CD4-positive, alpha-beta memory T cell (primary cell): ENCODE results near the gene ARID1B. TPM values are rescaled to one million over a fixed set of nuclear protein-coding genes. Genes with fewer than 3 reads are reported as not detected.
A peak's percentile ranks its signal among the peaks of the same experiment; 100 is the strongest.

ENCODE experiments used
- CTCF ChIA-PET: fragments of 350-600 bp; sonication (Branson Sonifier 250); formaldehyde crosslinking; loops from one replicate; lab custom pipeline; 2021; ENCODE audit warnings: inconsistent platforms; ENCODE audit not compliant: partially characterized antibody; lab: Charles Lee
- POLR2A ChIA-PET: fragments of 350-600 bp; sonication (Branson Sonifier 250); formaldehyde crosslinking; loops from one replicate; lab custom pipeline; 2021; ENCODE audit not compliant: partially characterized antibody; lab: Charles Lee
- DNase-seq, 5 donors: peaks; one replicate each; pipeline versions ENCODE4 v3.0.0 to v3.0.0-alpha.2; 2020 to 2022; ENCODE audit warnings: mixed read lengths in 1 of 5
- H3K27ac ChIP-seq: one replicate; pipeline ENCODE4 v1.7.0; 2013; ENCODE audit warnings: low read depth, low read length
- H3K27me3 ChIP-seq: 2 replicates; pipeline ENCODE4 v1.7.0; 2013; ENCODE audit warnings: mild to moderate bottlenecking, low read length, moderate library complexity; ENCODE audit not compliant: insufficient read depth
- H3K36me3 ChIP-seq: 2 replicates; pipeline ENCODE4 v1.7.0; 2013; ENCODE audit warnings: mild to moderate bottlenecking, low read length, moderate library complexity; ENCODE audit not compliant: insufficient read depth
- H3K4me1 ChIP-seq: 2 replicates; pipeline ENCODE4 v1.7.0; 2013; ENCODE audit warnings: mild to moderate bottlenecking, low read length, moderate library complexity; ENCODE audit not compliant: insufficient read depth
- H3K4me3 ChIP-seq, 2 donors: one replicate each; pipeline ENCODE4 v1.7.0; 2013; ENCODE audit warnings: low read length in 2 of 2, mild to moderate bottlenecking in 1 of 2
- H3K9me3 ChIP-seq, 2 donors: one replicate each; pipeline ENCODE4 v1.7.0; 2013; ENCODE audit warnings: low read length in 2 of 2, control low read depth in 1 of 2; ENCODE audit not compliant: control insufficient read depth in 1 of 2
- H3K27ac Mint-ChIP-seq, 7 donors: one replicate each; pipeline ENCODE4 v1.8.0; 2020 to 2021; ENCODE audit warnings: mixed read lengths in 7 of 7, mild to moderate bottlenecking in 6 of 7, inconsistent platforms in 3 of 7, moderate library complexity in 3 of 7
- H3K27me3 Mint-ChIP-seq, 2 donors: one replicate each; pipeline ENCODE4 v1.8.0; 2020 to 2021; ENCODE audit warnings: mixed read lengths in 2 of 2
- H3K36me3 Mint-ChIP-seq, 2 donors: one replicate each; pipeline ENCODE4 v1.8.0; 2020 to 2021; ENCODE audit warnings: mixed read lengths in 2 of 2, inconsistent platforms in 1 of 2, mild to moderate bottlenecking in 1 of 2
- H3K4me1 Mint-ChIP-seq, 4 donors: one replicate each; pipeline ENCODE4 v1.8.0; 2020 to 2021; ENCODE audit warnings: mixed read lengths in 4 of 4, mild to moderate bottlenecking in 1 of 4
- H3K4me3 Mint-ChIP-seq, 8 donors: one replicate each; pipeline ENCODE4 v1.8.0; 2020 to 2021; ENCODE audit warnings: mixed read lengths in 8 of 8, mild to moderate bottlenecking in 7 of 8, moderate library complexity in 6 of 8, inconsistent platforms in 3 of 8
- H3K9me3 Mint-ChIP-seq, 8 donors: one replicate each; pipeline ENCODE4 v1.8.0; 2020 to 2021; ENCODE audit warnings: mixed read lengths in 8 of 8, mild to moderate bottlenecking in 5 of 8, inconsistent platforms in 3 of 8, moderate library complexity in 1 of 8
- intact Hi-C: fragments of 100-400 bp; cut with micrococcal nuclease; formaldehyde crosslinking; loops from one replicate; pipeline ENCODE4 v1.15.1; 2023
- polyA plus RNA-seq, 2 donors: library from polyadenylated mRNA; unstranded; fragments of 300-500 nt; fragmentation: Illumina TruSeq; gene quantifications; one replicate each; pipeline ENCODE4 v1.2.3, GENCODE V29; 2021
- total RNA-seq, 2 experiments: library from RNA; stranded (reverse); gene quantifications; one replicate each; pipeline ENCODE4 v1.2.3, GENCODE V29; 2021

ARID1B gene
- total and polyA plus RNA-seq, 4 experiments from 2014 or later: 5.4 to 131 (median 72.4) TPM

DNA sequence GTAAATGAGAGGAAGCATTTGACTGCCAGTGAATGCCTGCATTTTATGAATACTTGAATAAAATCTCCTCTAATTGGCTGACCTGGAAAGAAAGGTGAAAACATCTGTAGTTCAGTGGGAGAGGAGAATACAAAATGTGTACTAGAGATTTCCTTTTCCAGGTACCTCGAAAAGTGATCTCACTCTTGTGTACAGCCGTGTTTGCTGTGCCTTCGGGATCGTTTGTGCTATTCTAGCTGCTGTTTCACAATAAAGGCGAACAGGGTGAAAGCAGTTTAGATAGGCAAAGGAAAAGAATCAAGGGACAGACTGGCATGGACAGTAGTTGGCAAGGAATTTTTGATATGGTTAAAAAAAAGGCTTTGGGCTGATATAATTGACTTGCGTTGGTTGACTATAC, 112.3 kb downstream of the ARID1B start:
- Mint-ChIP-seq H3K9me3 (no peaks in the 10 kb centered on the region), H3K27ac (no peak overlapping the region), H3K27me3 (no peaks in the 10 kb centered on the region), H3K4me3 (no peak overlapping the region), H3K4me1 (peaks cover 45 to 82% (median 67%) of the 10 kb centered on the region in 4 donors), H3K36me3 (peaks cover 3 to 6% of the 10 kb centered on the region in 2 donors)
- intact Hi-C loops: no loop called here
- CTCF ChIA-PET: interaction anchor here (0.9 to 1.7 kb wide), 3 partner anchors 9 to 14 kb away, joined by 3 to 4 read pairs (median 4); no protein-coding TSS in a partner anchor
- Histone ChIP-seq H3K36me3 (no peaks in the 10 kb centered on the region), H3K4me3 (no peak overlapping the region), H3K9me3 (no peaks in the 10 kb centered on the region), H3K27ac (no peak overlapping the region), H3K27me3 (no peaks in the 10 kb centered on the region), H3K4me1 (peaks cover 30% of the 10 kb centered on the region)
- DNase-seq: no peak
- POLR2A ChIA-PET: no interaction called here

GRCh38 chr6:156889986-156890385, 112.8 kb downstream of the ARID1B start:
- H3K4me3 ChIP-seq: no peak overlapping the region
- H3K27me3 ChIP-seq: no peaks in the 10 kb centered on the region
- Mint-ChIP-seq H3K9me3 (no peaks in the 10 kb centered on the region), H3K27ac (no peak overlapping the region), H3K27me3 (no peaks in the 10 kb centered on the region), H3K36me3 (peaks cover 3 to 6% of the 10 kb centered on the region in 2 donors), H3K4me3 (no peak overlapping the region), H3K4me1 (peaks cover 47 to 82% (median 68%) of the 10 kb centered on the region in 4 donors)
- peaks cover 25% of the 10 kb centered on the region for H3K4me1 ChIP-seq
- no peak for DNase-seq
- intact Hi-C loops: no loop called here
- H3K9me3 ChIP-seq: no peaks in the 10 kb centered on the region
- POLR2A ChIA-PET: no interaction called here
- H3K27ac ChIP-seq: no peak overlapping the region
- CTCF ChIA-PET: interaction anchor here (0.9 to 1.7 kb wide), 2 partner anchors 10 to 13 kb away, joined by 4 read pairs; no protein-coding TSS in a partner anchor
- H3K36me3 ChIP-seq: no peaks in the 10 kb centered on the region

GRCh38 chr6:156890627-156891314, 113.6 kb downstream of the ARID1B start:
- H3K4me1 Mint-ChIP-seq: peaks cover 42 to 81% (median 66%) of the 10 kb centered on the region in 4 donors
- no peak overlapping the region for H3K4me3 ChIP-seq
- H3K27me3 ChIP-seq: no peaks in the 10 kb centered on the region
- CTCF ChIA-PET: interaction anchor here (1.7 kb wide), 1 partner anchor 13 kb away, joined by 4 read pairs; no protein-coding TSS in a partner anchor
- H3K36me3 Mint-ChIP-seq: peaks cover 3 to 6% of the 10 kb centered on the region in 2 donors
- no peaks in the 10 kb centered on the region for H3K9me3 Mint-ChIP-seq
- no peak for DNase-seq
- POLR2A ChIA-PET: no interaction called here
- peak overlapping the region in 1 of 7 donors; percentile 59 for H3K27ac Mint-ChIP-seq
- no peak overlapping the region for H3K4me3 Mint-ChIP-seq
- no peaks in the 10 kb centered on the region for H3K27me3 Mint-ChIP-seq
- H3K9me3 ChIP-seq: no peaks in the 10 kb centered on the region
- no peaks in the 10 kb centered on the region for H3K36me3 ChIP-seq
- intact Hi-C loops: no loop called here
- H3K27ac ChIP-seq: no peak overlapping the region
- H3K4me1 ChIP-seq: peaks cover 18% of the 10 kb centered on the region

DNA sequence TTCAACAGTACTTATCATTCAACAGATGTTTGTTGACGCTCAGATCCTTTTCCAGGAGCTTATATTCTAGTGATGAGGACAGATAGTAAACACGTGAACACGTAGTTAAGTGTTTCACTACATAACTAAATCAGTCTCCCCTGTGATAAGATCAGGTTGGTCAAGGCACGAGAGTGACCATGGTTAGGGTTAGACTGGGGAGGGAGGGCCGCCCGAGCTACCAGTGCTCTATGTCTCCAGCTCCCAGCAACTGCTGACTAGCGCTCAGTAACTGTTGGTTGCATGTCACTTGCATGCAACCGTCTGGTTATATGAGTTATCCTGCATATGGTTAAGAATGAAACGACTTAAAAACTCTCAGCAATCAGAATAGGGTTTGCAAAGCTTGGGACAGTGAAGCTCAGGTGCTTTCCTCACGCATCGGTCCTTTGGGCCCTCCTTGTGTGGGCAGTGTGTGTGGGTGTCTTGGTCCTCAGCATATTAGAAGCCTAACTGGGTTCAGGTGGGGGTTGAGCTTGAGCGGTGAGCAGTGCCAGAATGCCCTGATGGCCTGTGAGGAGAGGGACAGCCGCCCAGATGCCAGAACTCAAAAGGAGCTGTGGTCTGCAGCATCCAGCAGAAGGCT, 120.8 kb downstream of the ARID1B start:
- Histone ChIP-seq H3K9me3 (no peaks in the 10 kb centered on the region), H3K4me1 (peaks cover 38% of the 10 kb centered on the region), H3K4me3 (no peak overlapping the region), H3K36me3 (no peaks in the 10 kb centered on the region), H3K27ac (no peak overlapping the region), H3K27me3 (no peaks in the 10 kb centered on the region)
- peaks cover 53 to 80% (median 65%) of the 10 kb centered on the region in 4 donors for H3K4me1 Mint-ChIP-seq
- peaks cover 7 to 8% of the 10 kb centered on the region in 2 donors for H3K36me3 Mint-ChIP-seq
- peak overlapping the region in 1 of 7 donors; percentile 8 for H3K27ac Mint-ChIP-seq
- DNase-seq: no peak
- no peaks in the 10 kb centered on the region for H3K9me3 Mint-ChIP-seq
- H3K4me3 Mint-ChIP-seq: peak overlapping the region in 3 of 8 donors; percentile 13 to 39 (median 27)
- intact Hi-C loops: no loop called here
- H3K27me3 Mint-ChIP-seq: no peaks in the 10 kb centered on the region
- ChIA-PET CTCF (interaction anchor here (1.0 kb wide), 1 partner anchor 10 kb away, joined by 3 read pairs; no protein-coding TSS in a partner anchor), POLR2A (interaction anchor here (1.4 kb wide), 1 partner anchor 122 kb away, joined by 3 read pairs; the partner anchor contains the start of gene ARID1B)

- no peaks in the 10 kb centered on the region for H3K9me3 Mint-ChIP-seq
- DNase-seq: no peak
- H3K4me1 Mint-ChIP-seq: peaks cover 48 to 75% (median 60%) of the 10 kb centered on the region in 4 donors
- intact Hi-C loops: no loop called here
- H3K4me3 ChIP-seq: no peak overlapping the region
- H3K27ac ChIP-seq: no peak overlapping the region
- no peaks in the 10 kb centered on the region for H3K36me3 ChIP-seq
- peaks cover 34% of the 10 kb centered on the region for H3K4me1 ChIP-seq
- POLR2A ChIA-PET: interaction anchor here (0.7 kb wide), 1 partner anchor 123 kb away, joined by 3 read pairs; no protein-coding TSS in a partner anchor
- H3K4me3 Mint-ChIP-seq: peak overlapping the region in 1 of 8 donors; percentile 61
- CTCF ChIA-PET: no interaction called here
- peaks cover 8 to 11% of the 10 kb centered on the region in 2 donors for H3K36me3 Mint-ChIP-seq
- H3K27me3 Mint-ChIP-seq: no peaks in the 10 kb centered on the region
- H3K9me3 ChIP-seq: no peaks in the 10 kb centered on the region
- H3K27ac Mint-ChIP-seq: no peak overlapping the region
- no peaks in the 10 kb centered on the region for H3K27me3 ChIP-seq
These were observed 121.9 kb downstream of the ARID1B start for GRCh38 chr6:156899071-156899470.

DNA sequence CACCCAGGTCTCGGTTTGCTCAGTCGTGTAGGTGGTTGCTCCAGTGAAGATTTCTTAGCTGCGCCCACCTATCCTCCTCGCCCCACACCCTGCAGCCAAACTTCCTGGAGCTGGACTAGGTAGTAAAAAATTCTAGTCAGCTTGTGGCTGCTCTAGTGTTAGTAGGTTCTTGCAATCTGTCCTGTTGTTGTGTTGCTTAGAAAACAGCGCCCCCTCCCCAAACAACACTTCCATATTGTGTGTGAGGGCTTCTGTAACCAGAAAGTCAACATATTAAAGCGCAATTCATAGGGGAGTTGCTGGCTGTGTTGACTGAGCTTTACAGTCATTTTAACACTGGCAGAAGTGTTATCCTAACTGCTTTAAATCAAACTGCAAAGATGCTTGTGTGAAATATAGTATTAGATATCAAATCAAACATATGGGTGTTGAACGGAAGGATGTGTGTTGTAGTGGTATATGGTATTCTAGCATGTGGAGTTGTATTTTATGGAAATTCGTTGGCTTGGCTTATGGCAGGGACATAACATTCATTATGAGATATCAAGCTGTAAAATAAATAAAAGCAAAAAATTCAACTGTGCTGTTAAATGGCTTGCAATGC, 122.5 kb downstream of the ARID1B start:
- DNase-seq: no peak
- Mint-ChIP-seq H3K36me3 (peaks cover 8 to 11% of the 10 kb centered on the region in 2 donors), H3K27ac (peak overlapping the region in 4 of 7 donors; percentile 1 to 38 (median 2)), H3K27me3 (no peaks in the 10 kb centered on the region), H3K4me1 (peaks cover 46 to 73% (median 56%) of the 10 kb centered on the region in 4 donors), H3K9me3 (no peaks in the 10 kb centered on the region), H3K4me3 (peak overlapping the region in 2 of 8 donors; percentile 1 to 61)
- peaks cover 34% of the 10 kb centered on the region for H3K4me1 ChIP-seq
- no peak overlapping the region for H3K4me3 ChIP-seq
- CTCF ChIA-PET: no interaction called here
- no peaks in the 10 kb centered on the region for H3K9me3 ChIP-seq
- POLR2A ChIA-PET: interaction anchor here (0.7 kb wide), 1 partner anchor 122 kb away, joined by 3 read pairs; no protein-coding TSS in a partner anchor
- H3K27ac ChIP-seq: no peak overlapping the region
- H3K27me3 ChIP-seq: no peaks in the 10 kb centered on the region
- intact Hi-C loops: no loop called here
- no peaks in the 10 kb centered on the region for H3K36me3 ChIP-seq

DNA sequence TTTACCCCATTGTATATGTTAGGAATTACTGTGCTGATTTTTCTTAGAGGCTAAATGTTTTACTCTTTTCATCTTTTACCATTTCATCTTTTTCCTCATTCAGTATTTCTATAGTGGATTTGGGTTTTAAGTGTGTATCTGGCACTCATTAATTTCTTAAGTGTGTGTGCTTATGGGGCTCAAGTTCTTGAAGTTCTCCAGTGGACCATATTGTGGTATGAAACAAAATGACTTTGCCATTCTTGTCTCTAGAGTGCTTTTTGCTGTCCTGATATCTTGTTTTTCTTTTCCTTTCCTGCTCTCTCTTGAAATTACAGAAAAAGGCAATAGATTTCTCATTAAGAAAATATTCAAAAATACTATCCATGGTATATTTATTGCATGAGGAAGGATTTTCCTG, 123.1 kb downstream of the ARID1B start:
- Mint-ChIP-seq H3K36me3 (peaks cover 8 to 13% of the 10 kb centered on the region in 2 donors), H3K27ac (peak overlapping the region in 3 of 7 donors; percentile 6 to 19 (median 9)), H3K4me1 (peaks cover 41 to 67% (median 51%) of the 10 kb centered on the region in 4 donors), H3K27me3 (no peaks in the 10 kb centered on the region), H3K4me3 (peak overlapping the region in 1 of 8 donors; percentile 3), H3K9me3 (no peaks in the 10 kb centered on the region)
- peaks cover 34% of the 10 kb centered on the region for H3K4me1 ChIP-seq
- DNase-seq: no peak
- H3K4me3 ChIP-seq: no peak overlapping the region
- no peaks in the 10 kb centered on the region for H3K9me3 ChIP-seq
- POLR2A ChIA-PET: no interaction called here
- no peaks in the 10 kb centered on the region for H3K27me3 ChIP-seq
- CTCF ChIA-PET: no interaction called here
- intact Hi-C loops: no loop called here
- no peak overlapping the region for H3K27ac ChIP-seq
- no peaks in the 10 kb centered on the region for H3K36me3 ChIP-seq
